GM12878 (cell line): Measurements from ENCODE around the gene WDFY3. TPM values are rescaled to one million over a fixed set of nuclear protein-coding genes. Genes with fewer than 3 reads are reported as not detected.

Experiments used
- ATAC-seq: fragments of 200-7000 bp; cut with Tn5 transposase; 3 replicates; pipeline ENCODE4 v1.9.1; 2020; ENCODE audit warnings: mild to moderate bottlenecking, moderate library complexity
- BruUV-seq: library from RNA; stranded (reverse); fragments of 400-500 nt; replicated peaks from 2 replicates; lab custom pipeline; 2021; lab: Mats Ljungman, UMichigan
- CTCF ChIA-PET: fragments of 300-600 bp; sonication (Branson Sonifier 250); formaldehyde crosslinking; extraction: SDS; loops from one replicate; lab custom pipeline; 2021; ENCODE audit warnings: inconsistent platforms; lab: Yijun Ruan, JAX
- POLR2A ChIA-PET: fragments of 350-600 bp; formaldehyde crosslinking; extraction: SDS; loops from one replicate; lab custom pipeline; 2021; ENCODE audit warnings: inconsistent platforms; lab: Charles Lee
- RAD21 ChIA-PET: fragments of 300-600 bp; sonication (Branson Sonifier 250); formaldehyde crosslinking; loops from one replicate; lab custom pipeline; 2023; ENCODE audit warnings: antibody characterized with exemption; ENCODE audit not compliant: unreplicated experiment; lab: Charles Lee
- SMC1A ChIA-PET: fragments of 300-600 bp; sonication (Branson Sonifier 250); formaldehyde crosslinking; loops from one replicate; lab custom pipeline; 2023; ENCODE audit not compliant: unreplicated experiment, uncharacterized antibody; lab: Charles Lee
- DNase-seq: peaks from one replicate; pipeline ENCODE4 v3.0.0-alpha.2; 2011; ENCODE audit warnings: low read depth, low spot score
- FAIRE-seq: peaks from 3 replicates; lab custom pipeline; 2011; peaks lifted over from hg19 to GRCh38; lab: Jason Lieb, UNC
- H2AFZ ChIP-seq: 2 replicates; pipeline ENCODE4 v1.6.0; 2011; ENCODE audit warnings: low read depth, low read length, control low read depth; ENCODE audit not compliant: control insufficient read depth
- H3K27ac ChIP-seq: 2 replicates; pipeline ENCODE4 v1.5.1; 2011; ENCODE audit warnings: control low read depth; ENCODE audit not compliant: control insufficient read depth, insufficient read depth
- H3K27me3 ChIP-seq, 2 experiments: replicated peaks in 1 of 2; 2 replicates each; pipeline versions ENCODE4 v1.6.0 to v1.6.1; 2011; ENCODE audit warnings: low read length in 1 of 2; ENCODE audit not compliant: control insufficient read depth in 2 of 2, insufficient read depth in 2 of 2
- H3K36me3 ChIP-seq, 2 experiments: 2 replicates each; pipeline ENCODE4 v1.5.1; 2011; ENCODE audit warnings: low read length in 1 of 2; ENCODE audit not compliant: control insufficient read depth in 2 of 2, insufficient read depth in 2 of 2
- H3K4me1 ChIP-seq: 2 replicates; pipeline ENCODE4 v1.6.1; 2011; ENCODE audit warnings: mild to moderate bottlenecking, low read length, moderate library complexity, mixed read lengths; ENCODE audit not compliant: control insufficient read depth, insufficient read depth
- H3K4me2 ChIP-seq: 2 replicates; pipeline ENCODE4 v1.6.0; 2011; ENCODE audit warnings: control low read depth; ENCODE audit not compliant: control insufficient read depth, insufficient read depth
- H3K4me3 ChIP-seq: fragments of 200-600 bp; sonication (generic); 2 replicates; pipeline ENCODE4 v1.5.1; 2016
- H3K79me2 ChIP-seq: 2 replicates; pipeline ENCODE4 v1.6.0; 2011; ENCODE audit warnings: low read length; ENCODE audit not compliant: control insufficient read depth, insufficient read depth
- H3K9ac ChIP-seq: 2 replicates; pipeline ENCODE4 v1.8.0; 2011; ENCODE audit warnings: low read length, control low read depth, mixed read lengths; ENCODE audit not compliant: control insufficient read depth, insufficient read depth
- H3K9me3 ChIP-seq: replicated peaks from 3 replicates; pipeline ENCODE4 v1.5.1; 2011; ENCODE audit warnings: mild to moderate bottlenecking, low read length; ENCODE audit not compliant: control insufficient read depth, insufficient read depth
- H4K20me1 ChIP-seq: 2 replicates; pipeline ENCODE4 v1.6.0; 2011; ENCODE audit not compliant: control insufficient read depth, insufficient read depth
- BMI1 ChIP-seq: fragments of 450-650 bp; IDR thresholded peaks from 2 replicates; pipeline ENCODE4 v1.6.1; 2016; ENCODE audit warnings: mild to moderate bottlenecking, moderate library complexity, borderline replicate concordance
- CBFB ChIP-seq: IDR thresholded peaks from 2 replicates; pipeline ENCODE4 v1.6.1; 2016; ENCODE audit warnings: antibody characterized with exemption, low read depth
- CREM ChIP-seq: IDR thresholded peaks from 2 replicates; pipeline ENCODE4 v1.6.1; 2014; ENCODE audit warnings: antibody characterized with exemption, low read depth
- IRF4 ChIP-seq: IDR thresholded peaks from 2 replicates; pipeline ENCODE4 v1.6.1; 2011; ENCODE audit warnings: low read depth, low read length
- NBN ChIP-seq: fragments of 450-650 bp; IDR thresholded peaks from 2 replicates; pipeline ENCODE4 v1.6.1; 2016
- NFIC ChIP-seq: IDR thresholded peaks from 2 replicates; pipeline ENCODE4 v1.6.1; 2012; ENCODE audit warnings: low read depth, mild to moderate bottlenecking, inconsistent platforms, low read length, moderate library complexity
- POU2F2 ChIP-seq: IDR thresholded peaks from 3 replicates; pipeline ENCODE4 v1.6.1; 2011; ENCODE audit warnings: low read depth, mild to moderate bottlenecking, low read length, borderline replicate concordance
- RCOR1 ChIP-seq: conservative IDR thresholded peaks from 2 replicates; pipeline ENCODE4 v1.6.1; 2012; ENCODE audit warnings: low read depth, low read length, improper control_type of control experiment
- SMC3 ChIP-seq: IDR thresholded peaks from 2 replicates; pipeline ENCODE4 v1.6.1; 2011; ENCODE audit warnings: low read length, improper control_type of control experiment, borderline replicate concordance
- SP1 ChIP-seq: IDR thresholded peaks from one replicate; pipeline ENCODE4 v1.6.1; 2011; ENCODE audit warnings: low read depth, low read length
- SRF ChIP-seq, 2 experiments: IDR thresholded peaks; 2 replicates each; pipeline ENCODE4 v1.6.1; 2011; ENCODE audit warnings: low read depth in 2 of 2, low read length in 2 of 2, mild to moderate bottlenecking in 1 of 2, moderate library complexity in 1 of 2
- TAF1 ChIP-seq: IDR thresholded peaks from 2 replicates; pipeline ENCODE4 v1.6.1; 2011; ENCODE audit warnings: mild to moderate bottlenecking, low read depth, low read length, borderline replicate concordance
- WGBS: methylation state at CpG from one replicate; pipeline ENCODE4 v1.1.6; 2016; ENCODE audit warnings: low lambda C conversion rate; ENCODE audit not compliant: insufficient replicate concordance, insufficient coverage; ENCODE audit errors: missing lambda C conversion rate; 5-methylcytosine and 5-hydroxymethylcytosine counted together
- in situ Hi-C: fragments of 300-500 bp; cut with MboI; formaldehyde crosslinking; loops from 9 replicates; pipeline ENCODE4 v1.14.3; 2018; ENCODE audit warnings: mixed read lengths
- intact Hi-C: fragments of 100-400 bp; cut with micrococcal nuclease; formaldehyde crosslinking; loops from one replicate; pipeline ENCODE4 v1.14.2; 2022; ENCODE audit not compliant: unreplicated experiment
- polyA plus RNA-seq, 11 experiments: library from polyadenylated mRNA; depleted of rRNA in 4 of 11; unstranded in 6 of 11; stranded (reverse) in 5 of 11; fragments of >200 nt; fragmentation: Nextera tagmentation in 4 of 11; fragmentation: Illumina TruSeq in 1 of 11; extraction: Ambion mirVana in 4 of 11; extraction: Trizol in 1 of 11; gene quantifications; 1 replicate in 1 of 11; 2 replicates in 10 of 11; pipeline versions ENCODE4 v1.2.1 to v1.2.3, GENCODE V29; 2011 to 2016; ENCODE audit warnings: inconsistent platforms in 2 of 11, missing spikeins in 2 of 11, low read depth in 1 of 11
- total RNA-seq, 4 experiments: library from RNA; depleted of rRNA in 3 of 4; stranded (reverse); fragments of >200 nt in 3 of 4; fragmentation: Illumina TruSeq in 1 of 4; extraction: Trizol in 1 of 4; gene quantifications; 2 replicates each; pipeline versions ENCODE4 v1.2.1 to v1.2.3, GENCODE V29; 2013 to 2021
- TF ChIP-seq, protein P1 (sequence below): IDR thresholded peaks from 2 replicates; pipeline ENCODE4 v1.6.1; 2012; ENCODE audit warnings: low read depth, low read length, improper control_type of control experiment
- TF ChIP-seq, protein P2 (sequence below): IDR thresholded peaks from 2 replicates; pipeline ENCODE4 v1.6.1; 2011; ENCODE audit warnings: low read depth, mild to moderate bottlenecking, low read length, moderate library complexity, borderline replicate concordance; ENCODE audit errors: extremely low read depth
- TF ChIP-seq, protein P3 (sequence below): fragments of 450-650 bp; IDR thresholded peaks from 2 replicates; pipeline ENCODE4 v1.6.1; 2016; ENCODE audit warnings: mild to moderate bottlenecking

WDFY3 gene
- total and polyA plus RNA-seq, 10 of the 15 experiments (the other 5 are each of a cell fraction or from before 2014, with no cell fraction given) = 0.01 to 0.23 (median 0.12) TPM; not detected in 2

DNA sequence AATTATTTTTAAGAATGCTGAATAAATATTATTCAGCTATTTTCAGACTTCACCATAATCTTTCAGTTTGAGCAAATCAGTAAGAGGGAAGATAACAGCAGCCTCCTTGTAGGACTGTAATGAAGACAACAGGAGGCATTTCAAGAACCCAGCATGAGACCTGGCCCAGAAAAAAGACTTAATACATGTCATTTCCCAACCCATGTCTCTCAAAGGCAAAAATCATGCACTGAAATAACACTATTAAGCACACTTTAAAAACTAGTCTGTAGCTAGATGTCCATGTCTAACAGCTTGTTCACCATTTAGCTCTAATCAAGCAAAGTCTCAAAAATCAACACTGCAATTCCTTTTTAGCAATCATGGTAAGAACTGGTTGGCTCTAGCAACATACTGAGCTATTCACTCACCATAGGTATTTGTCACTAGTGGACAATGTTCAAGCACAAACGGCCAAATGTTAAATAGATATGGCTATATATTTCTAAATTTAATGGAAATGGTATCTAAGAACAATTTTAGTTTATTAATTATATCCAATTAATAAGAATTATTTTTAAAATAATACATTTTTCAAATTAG lies 109.9 kb downstream of the WDFY3 start (continued):
- TF ChIP-seq TAF1 (no peak), SRF (IDR thresholded peaks at IDR 0.05; ENCODE audit: low read depth in 2 of 2, low read length in 2 of 2) (no peak)

DNA sequence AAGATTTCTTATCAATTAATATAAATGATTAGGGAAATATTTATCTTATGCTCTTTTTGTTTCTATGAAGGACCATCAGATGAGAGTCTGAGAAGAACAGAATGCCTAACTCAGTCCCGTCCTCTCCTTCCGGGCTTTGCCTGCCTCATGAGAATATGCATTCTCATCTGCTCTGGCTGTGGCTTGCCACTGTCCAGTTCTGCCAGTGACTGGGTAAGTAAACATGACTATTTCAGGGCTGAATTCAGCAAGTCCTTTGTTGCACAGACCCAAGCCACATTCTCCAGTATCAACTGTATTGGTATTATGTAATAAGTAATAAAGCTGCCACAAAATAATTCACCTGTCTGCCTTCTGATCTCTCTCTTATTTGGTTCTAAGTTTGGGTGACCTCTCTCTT lies 110.7 kb downstream of the WDFY3 start:
- FAIRE-seq = no peak
- no peaks in the 10 kb centered on the region for H3K4me1 ChIP-seq
- SMC1A ChIA-PET = interaction anchor here (0.8 kb wide), 1 partner anchor 31 kb away, joined by 6 read pairs; no protein-coding TSS in a partner anchor
- CTCF ChIA-PET = no interaction called here
- POLR2A ChIA-PET = no interaction called here
- H3K4me3 ChIP-seq = no peak overlapping the region
- 92% methylated on average over 2 of the region's 2 CpGs for WGBS
- RAD21 ChIA-PET = no interaction called here
- TF ChIP-seq SMC3 (no peak), RCOR1 (no peak)
- H3K9me3 ChIP-seq = no peaks in the 10 kb centered on the region
- H2AFZ ChIP-seq = no peak overlapping the region
- BruUV-seq = no TSS peak
- no peaks in the 10 kb centered on the region for H4K20me1 ChIP-seq
- intact Hi-C loops = no loop called here
- no peak overlapping the region for H3K4me2 ChIP-seq
- ATAC-seq = no peak
- no peak overlapping the region for H3K27ac ChIP-seq
- H3K9ac ChIP-seq = no peak overlapping the region
- no peaks in the 10 kb centered on the region for H3K36me3 ChIP-seq
- in situ Hi-C loops = no loop called here
- no peak for DNase-seq
- H3K27me3 ChIP-seq = no peaks in the 10 kb centered on the region
- H3K79me2 ChIP-seq = no peaks in the 10 kb centered on the region

DNA sequence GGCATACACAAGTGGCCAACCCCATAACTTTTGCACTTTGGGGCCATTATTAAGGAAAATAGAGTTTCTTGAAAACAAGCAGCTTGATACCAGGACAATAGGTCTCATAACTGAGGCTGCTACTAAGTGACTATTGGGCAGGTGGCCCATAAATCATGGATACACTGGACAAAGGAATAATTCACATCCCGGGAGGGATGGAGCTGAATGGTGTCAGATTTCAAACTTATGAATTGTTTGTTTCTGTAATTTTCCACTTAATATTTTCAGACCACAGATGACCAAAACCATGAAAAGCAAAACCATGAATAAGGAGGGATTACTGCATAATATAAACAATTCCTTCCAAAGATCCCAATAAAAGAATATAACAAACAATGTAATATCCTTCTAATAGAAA lies 114.4 kb downstream of the WDFY3 start:
- Histone ChIP-seq H3K4me2 (no peak overlapping the region), H4K20me1 (no peaks in the 10 kb centered on the region), H3K27ac (no peak overlapping the region), H3K36me3 (no peaks in the 10 kb centered on the region), H3K79me2 (no peaks in the 10 kb centered on the region), H2AFZ (no peak overlapping the region), H3K27me3 (no peaks in the 10 kb centered on the region), H3K9me3 (no peaks in the 10 kb centered on the region), H3K4me3 (no peak overlapping the region), H3K9ac (no peak overlapping the region), H3K4me1 (no peaks in the 10 kb centered on the region)
- BruUV-seq = no TSS peak
- DNase-seq (no peak), ATAC-seq (no peak), FAIRE-seq (no peak)
- 0% methylated on average over 1 of the region's 1 CpG for WGBS
- POLR2A ChIA-PET = no interaction called here
- in situ Hi-C loops (no loop called here), intact Hi-C loops (no loop called here)
- SMC1A ChIA-PET = no interaction called here
- RAD21 ChIA-PET = no interaction called here
- CTCF ChIA-PET = no interaction called here
- TF ChIP-seq, protein P1, sequence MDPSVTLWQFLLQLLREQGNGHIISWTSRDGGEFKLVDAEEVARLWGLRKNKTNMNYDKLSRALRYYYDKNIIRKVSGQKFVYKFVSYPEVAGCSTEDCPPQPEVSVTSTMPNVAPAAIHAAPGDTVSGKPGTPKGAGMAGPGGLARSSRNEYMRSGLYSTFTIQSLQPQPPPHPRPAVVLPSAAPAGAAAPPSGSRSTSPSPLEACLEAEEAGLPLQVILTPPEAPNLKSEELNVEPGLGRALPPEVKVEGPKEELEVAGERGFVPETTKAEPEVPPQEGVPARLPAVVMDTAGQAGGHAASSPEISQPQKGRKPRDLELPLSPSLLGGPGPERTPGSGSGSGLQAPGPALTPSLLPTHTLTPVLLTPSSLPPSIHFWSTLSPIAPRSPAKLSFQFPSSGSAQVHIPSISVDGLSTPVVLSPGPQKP = no peak
- TF ChIP-seq SP1 = no peak
- TF ChIP-seq CREM = no peak
- TF ChIP-seq IRF4 = no peak
- TF ChIP-seq POU2F2 = no peak
- TF ChIP-seq, protein P2, sequence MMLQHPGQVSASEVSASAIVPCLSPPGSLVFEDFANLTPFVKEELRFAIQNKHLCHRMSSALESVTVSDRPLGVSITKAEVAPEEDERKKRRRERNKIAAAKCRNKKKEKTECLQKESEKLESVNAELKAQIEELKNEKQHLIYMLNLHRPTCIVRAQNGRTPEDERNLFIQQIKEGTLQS = no peak
- TF ChIP-seq BMI1 = no peak
- no peak for TF ChIP-seq NBN
- TF ChIP-seq NFIC = no peak
- TF ChIP-seq, protein P3, sequence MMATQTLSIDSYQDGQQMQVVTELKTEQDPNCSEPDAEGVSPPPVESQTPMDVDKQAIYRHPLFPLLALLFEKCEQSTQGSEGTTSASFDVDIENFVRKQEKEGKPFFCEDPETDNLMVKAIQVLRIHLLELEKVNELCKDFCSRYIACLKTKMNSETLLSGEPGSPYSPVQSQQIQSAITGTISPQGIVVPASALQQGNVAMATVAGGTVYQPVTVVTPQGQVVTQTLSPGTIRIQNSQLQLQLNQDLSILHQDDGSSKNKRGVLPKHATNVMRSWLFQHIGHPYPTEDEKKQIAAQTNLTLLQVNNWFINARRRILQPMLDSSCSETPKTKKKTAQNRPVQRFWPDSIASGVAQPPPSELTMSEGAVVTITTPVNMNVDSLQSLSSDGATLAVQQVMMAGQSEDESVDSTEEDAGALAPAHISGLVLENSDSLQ = no peak
- TF ChIP-seq CBFB = no peak
